DMS53 (cell line): ENCODE results near the gene FMO3.

Experiments
- DNase-seq: peaks from one replicate; lab custom pipeline; 2025; lab: John Stamatoyannopoulos, UW

Gene FMO3

GRCh38 chr1:171159148-171159547, 68.4 kb downstream of the FMO3 start:
- DNase-seq = no peak

- DNase-seq = no peak
These were observed 69.5 kb downstream of the FMO3 start for GRCh38 chr1:171160211-171160610.

DNA sequence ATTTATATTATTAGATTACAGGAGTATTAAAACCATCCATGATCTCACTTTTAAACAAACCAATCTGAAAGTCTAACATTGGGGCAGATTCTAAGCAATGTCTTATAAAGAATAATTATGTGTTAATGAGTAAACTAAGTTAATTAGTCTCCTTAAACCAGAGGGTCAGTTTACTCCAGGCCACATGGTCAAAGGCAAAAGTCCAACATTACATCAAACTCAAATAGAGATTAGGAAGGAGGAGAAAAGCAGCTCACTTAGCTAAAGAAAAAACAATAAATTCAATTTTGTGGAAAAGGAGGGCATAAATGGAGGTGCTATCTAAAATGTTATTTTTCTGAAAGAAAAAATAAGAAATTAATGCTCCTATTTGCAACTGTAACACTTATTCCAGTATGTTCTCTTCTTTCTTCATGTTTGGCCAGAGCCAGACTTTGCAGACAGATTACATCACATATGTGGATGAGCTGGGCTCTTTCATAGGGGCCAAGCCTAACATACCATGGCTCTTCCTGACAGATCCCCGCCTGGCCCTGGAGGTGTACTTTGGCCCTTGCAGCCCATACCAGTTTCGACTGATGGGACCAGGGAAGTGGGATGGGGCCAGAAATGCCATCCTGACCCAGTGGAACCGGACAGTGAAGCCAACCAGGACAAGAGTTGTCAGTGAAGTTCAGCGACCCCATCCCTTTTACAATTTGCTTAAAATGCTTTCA, 70.1 kb downstream of the FMO3 start:
- DNase-seq = no peak

- no peak for DNase-seq
These were observed 70.7 kb downstream of the FMO3 start for GRCh38 chr1:171161431-171161830.

DNA sequence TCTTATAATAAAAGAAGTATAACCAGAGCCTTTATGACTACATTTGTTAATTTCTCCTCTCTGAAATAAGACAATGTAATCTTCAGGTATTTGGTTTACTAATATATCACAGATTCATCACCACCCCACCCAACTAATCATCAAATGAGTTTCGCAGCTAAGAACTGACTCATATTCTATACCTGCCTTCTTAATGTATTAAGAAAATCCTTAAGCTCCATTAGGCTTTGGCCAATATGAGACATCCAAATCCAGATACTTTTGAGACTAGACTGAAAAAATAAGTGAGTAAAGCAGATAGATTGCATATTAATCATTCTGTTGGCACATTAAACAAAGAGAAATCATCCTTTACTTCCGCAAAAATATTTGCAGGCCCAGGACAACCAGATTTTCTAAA, 75.7 kb downstream of the FMO3 start:
- no peak for DNase-seq
